ENCODE data around the gene TMOD1.

- no peak for TF ChIP-seq POLR2AphosphoS5 (IDR thresholded peaks at IDR 0.05)
- TF ChIP-seq CTCF (IDR thresholded peaks at IDR 0.05), result no peak
- TF ChIP-seq POLR2A (IDR thresholded peaks at IDR 0.05), result no peak
Observed at GRCh38 chr9:97602430-97602829, 101.0 kb downstream of the TMOD1 start.
